Islet precursor cell (in vitro differentiated cells): ENCODE data around the gene U2AF1L4.
A peak's percentile ranks its signal among the peaks of the same experiment; 100 is the strongest.
"Not testable (repeated sequence)": the region's sequence is repeated elsewhere in the genome, so short reads cannot be mapped to it uniquely, and the experiment has no call there.

Source experiments
- DNase-seq: peaks from one replicate; pipeline ENCODE4 v3.0.0-alpha.2; 2018

The U2AF1L4 gene

DNA sequence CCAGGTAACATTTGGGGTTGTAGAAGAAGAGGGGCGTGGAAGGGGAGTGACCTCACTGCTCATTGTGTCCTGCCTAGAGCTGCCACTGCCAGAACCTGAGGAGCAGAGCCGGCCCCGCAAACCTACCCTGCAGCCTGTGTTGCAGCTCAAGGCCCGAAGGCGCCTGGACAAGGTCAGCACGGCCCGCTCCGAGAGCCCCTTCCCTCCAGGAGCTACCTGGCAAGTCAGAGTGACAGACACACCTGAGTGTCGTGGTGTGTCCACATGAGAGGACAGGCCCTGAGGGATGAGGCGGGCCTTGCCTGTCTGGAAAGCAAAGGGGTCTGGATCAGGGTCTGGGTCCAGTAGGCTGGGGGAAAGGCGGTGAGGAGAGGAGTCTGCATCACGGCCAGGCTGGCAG, 20.7 kb downstream of the U2AF1L4 start:
- no peak for DNase-seq

DNA sequence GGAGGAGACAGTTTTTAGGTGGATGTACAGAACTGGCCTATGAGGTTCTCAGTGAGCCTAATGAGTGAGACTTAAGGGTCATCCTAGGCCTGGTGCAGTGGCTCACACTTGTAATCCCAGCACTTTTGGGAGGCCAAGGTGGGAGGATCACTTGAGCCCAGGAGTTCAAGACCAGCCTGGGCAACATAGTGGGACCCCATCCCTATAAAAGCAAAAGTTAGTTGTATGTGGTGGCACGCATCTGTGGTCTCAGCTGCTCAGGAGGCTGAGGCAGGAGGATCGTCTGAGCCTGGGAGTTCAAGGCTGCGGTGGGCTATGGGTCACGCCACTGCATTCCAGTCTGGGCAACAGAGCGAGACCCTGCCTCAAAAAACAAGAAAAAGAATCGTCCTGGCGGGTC, 21.1 kb downstream of the U2AF1L4 start:
- not testable (repeated sequence) for DNase-seq

DNA sequence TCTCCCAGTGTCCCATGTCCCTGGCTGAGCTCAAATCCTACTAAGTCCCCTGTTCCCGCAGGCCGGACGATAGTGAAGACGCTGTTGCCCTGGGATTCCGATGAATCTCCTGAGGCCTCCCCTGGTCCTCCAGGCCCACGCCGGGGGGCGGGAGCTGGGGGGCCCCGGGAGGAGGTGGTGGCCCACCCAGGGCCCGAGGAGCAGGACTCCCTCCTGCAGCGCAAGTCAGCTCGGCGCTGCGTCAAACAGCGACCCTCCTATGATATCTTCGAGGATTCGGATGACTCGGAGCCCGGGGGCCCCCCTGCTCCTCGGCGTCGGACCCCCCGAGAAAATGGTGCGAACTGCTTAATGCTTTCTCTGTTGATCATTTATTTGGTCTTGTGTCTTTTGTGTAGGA, 21.5 kb downstream of the U2AF1L4 start:
- no peak for DNase-seq

DNA sequence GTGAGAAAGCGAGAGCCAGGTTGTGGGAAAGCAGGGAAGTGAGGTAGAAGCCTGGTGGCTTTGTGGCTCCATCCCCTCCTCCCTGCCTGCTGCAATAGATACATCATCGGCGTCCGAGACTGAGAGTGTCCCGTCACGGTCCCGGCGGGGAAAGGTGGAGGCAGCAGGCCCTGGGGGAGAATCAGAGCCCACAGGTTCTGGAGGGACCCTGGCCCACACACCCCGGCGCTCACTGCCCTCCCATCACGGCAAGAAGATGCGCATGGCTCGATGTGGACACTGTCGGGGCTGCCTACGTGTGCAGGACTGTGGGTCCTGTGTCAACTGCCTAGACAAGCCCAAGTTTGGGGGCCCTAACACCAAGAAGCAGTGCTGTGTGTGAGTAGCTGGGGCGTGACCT, 22.3 kb downstream of the U2AF1L4 start:
- no peak for DNase-seq

DNA sequence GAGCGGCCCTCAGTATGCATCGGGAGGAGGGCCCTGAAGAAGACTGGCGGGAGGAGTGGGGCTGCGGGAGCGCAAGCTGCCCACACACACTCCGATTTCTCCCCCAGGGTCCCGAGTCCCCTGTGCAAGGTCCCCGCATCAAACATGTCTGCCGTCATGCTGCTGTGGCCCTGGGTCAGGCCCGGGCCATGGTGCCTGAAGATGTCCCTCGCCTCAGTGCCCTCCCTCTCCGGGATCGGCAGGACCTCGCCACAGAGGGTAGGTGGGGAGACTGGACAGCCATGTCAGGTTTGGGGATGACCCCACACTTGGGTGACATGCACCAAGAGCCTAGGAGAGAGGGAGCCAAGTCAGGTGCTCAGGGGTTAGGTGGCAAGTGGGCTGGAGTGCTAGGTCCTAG, 22.8 kb downstream of the U2AF1L4 start:
- no peak for DNase-seq

DNA sequence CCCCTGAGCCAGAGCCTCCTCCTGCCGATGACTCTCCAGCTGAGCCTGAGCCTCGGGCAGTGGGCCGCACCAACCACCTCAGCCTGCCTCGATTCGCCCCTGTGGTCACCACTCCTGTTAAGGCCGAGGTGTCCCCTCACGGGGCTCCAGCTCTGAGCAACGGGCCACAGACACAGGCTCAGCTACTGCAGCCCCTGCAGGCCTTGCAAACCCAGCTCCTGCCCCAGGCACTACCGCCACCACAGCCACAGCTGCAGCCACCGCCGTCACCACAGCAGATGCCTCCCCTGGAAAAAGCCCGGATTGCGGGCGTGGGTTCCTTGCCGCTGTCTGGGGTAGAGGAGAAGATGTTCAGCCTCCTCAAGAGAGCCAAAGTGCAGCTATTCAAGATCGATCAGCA, 23.8 kb downstream of the U2AF1L4 start:
- DNase-seq: no peak

DNA sequence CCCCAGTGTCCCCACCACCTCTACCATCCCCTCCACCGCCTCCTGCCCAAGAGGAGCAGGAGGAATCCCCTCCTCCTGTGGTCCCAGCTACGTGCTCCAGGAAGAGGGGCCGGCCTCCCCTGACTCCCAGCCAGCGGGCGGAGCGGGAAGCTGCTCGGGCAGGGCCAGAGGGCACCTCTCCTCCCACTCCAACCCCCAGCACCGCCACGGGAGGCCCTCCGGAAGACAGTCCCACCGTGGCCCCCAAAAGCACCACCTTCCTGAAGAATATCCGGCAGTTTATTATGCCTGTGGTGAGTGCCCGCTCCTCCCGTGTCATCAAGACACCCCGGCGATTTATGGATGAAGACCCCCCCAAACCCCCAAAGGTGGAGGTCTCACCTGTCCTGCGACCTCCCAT, 24.6 kb downstream of the U2AF1L4 start:
- DNase-seq: no peak

DNA sequence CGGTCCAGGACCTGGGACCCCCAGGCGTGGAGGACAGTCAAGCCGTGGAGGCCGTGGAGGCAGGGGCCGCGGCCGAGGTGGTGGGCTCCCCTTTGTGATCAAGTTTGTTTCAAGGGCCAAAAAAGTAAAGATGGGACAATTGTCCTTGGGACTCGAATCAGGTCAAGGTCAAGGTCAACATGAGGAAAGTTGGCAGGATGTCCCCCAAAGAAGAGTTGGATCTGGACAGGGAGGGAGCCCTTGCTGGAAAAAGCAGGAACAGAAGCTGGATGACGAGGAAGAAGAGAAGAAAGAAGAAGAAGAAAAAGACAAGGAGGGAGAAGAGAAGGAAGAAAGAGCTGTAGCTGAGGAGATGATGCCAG, 25.1 kb downstream of the U2AF1L4 start:
- no peak for DNase-seq

DNA sequence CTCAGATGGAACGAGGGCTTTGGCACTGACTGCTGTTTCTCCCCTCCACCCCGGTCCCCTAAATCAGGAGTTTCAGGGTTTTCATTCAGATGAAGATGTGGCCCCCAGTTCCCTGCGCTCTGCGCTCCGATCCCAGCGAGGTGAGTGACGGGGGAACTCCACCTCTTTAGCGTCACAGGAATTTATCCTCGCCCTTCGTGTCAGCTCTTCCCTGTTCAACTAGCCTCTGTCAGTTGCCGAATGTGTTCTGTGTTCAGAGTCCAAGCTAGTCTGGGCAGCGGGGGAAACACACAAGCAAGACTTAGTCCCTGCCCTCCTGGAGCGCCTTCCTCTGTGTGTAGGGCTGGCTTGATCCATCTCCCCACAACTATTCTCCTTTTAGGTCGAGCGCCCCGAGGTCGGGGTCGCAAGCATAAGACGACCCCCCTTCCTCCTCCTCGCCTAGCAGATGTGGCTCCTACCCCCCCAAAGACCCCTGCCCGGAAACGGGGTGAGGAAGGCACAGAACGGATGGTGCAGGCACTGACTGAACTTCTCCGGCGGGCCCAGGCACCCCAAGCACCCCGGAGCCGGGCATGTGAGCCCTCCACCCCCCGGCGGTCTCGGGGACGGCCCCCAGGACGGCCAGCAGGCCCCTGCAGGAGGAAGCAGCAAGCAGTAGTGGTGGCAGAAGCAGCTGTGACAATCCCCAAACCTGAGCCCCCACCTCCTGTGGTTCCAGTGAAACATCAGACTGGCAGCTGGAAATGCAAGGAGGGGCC, 25.6 kb downstream of the U2AF1L4 start:
- DNase-seq: no peak

DNA sequence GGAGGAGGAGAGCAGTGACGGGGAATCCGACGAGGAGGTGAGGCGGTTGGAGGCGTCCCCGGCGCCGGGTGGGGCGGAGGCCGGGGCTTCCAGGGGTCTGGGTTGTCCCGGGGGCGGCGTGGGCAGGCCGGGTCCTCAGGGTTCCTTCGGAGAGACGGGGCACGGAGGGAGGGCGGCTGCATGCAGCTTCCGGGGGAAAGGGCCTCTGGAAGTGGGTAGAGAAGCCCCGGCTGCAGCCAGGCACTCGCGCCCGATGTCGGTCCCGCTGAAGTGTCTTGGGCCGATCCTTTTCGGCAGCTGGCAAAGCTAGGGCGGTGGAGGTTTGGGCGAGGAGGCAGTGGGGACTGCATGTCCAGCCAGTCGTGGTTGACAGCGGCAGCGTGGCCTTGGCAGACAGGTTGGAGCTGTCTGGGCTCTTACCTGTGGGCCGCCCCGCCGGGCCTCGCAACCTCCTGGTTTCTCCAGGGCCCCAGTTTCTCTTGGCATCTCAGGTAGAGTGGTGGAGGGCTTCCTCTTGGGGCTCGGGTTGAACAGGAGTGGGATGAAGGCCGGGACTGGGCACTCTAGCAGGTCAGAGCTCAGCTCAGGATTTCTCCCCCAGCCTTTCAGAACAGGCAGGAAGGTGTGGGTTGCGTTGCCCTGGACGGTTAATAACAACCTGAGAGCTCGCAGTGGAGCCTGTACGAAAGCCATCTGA, 26.7 kb downstream of the U2AF1L4 start:
- peak; percentile 65 for DNase-seq

DNA sequence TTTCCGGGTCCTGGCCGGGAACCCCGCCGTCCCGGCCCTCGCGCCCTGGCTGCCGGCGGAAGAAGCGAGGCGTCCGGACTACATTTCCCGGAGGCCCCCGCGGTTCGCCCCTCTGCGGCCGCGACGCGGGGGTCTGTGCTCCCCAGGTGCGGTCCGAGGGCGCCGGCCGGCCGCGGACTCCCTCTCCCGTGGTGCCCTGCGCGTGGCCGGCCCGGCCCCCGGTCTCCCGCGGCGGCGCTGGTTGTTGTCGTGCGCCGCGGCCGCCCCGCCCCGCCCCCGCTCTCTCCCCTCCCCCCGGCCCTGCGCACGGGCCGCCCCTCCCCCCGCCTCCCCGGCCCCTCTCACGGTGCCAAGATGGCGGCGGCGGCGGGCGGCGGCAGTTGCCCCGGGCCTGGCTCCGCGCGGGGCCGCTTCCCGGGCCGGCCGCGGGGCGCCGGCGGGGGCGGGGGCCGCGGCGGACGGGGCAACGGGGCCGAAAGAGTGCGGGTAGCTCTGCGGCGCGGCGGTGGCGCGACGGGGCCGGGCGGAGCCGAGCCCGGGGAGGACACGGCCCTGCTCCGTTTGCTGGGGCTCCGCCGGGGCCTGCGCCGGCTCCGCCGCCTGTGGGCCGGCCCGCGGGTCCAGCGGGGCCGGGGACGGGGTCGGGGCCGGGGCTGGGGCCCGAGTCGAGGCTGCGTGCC, 27.4 kb downstream of the U2AF1L4 start, which contains the start of gene KMT2B:
Gene KMT2B, plus strand, starts transcription at position 339 of the 680 bp plus-strand sequence. Its CDS starts 16 bp downstream, at position 355.
- no peak for DNase-seq

DNA sequence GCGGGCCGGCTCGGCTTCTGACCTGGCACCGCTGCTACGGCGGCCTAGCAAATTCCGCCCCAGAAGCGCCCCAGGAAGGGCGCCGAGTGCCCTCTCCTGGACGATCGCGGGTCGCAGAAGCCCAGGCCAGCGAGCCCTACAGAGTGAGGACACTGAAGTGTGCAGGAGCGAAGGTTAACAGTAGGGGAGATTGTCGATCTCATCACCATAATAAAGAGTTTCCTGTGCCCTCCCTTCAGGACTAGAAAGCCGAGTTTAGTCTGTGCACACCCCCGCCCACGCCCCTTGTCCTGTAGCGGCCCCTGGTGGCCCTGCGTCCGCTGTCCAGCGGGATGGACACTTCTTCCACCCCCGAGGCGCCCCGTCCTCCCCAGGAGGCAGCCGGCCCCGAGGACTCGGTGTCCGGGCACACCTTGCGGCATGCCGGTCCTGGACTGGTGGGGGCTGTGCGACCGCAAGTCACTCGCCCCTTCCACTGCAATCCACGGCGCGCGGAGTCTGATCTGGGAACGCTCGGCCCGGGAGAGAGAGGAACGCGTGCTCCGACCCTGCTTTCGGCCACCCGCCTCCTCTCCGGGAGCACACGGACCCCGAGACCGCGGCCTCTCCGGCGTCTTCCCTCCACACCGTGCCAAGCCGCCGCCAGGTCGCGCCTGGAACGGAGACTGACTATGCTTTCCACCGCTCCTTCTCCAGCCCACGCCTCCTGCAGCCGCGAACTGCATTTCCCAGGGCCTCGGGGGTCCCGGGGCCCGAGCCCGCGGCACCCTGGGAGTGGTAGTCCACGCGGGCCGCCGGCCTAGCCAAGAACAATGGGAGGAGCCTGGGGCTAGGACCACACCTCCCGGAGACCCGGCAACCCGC, 28.2 kb downstream of the U2AF1L4 start:
- peak; percentile 98 for DNase-seq

DNA sequence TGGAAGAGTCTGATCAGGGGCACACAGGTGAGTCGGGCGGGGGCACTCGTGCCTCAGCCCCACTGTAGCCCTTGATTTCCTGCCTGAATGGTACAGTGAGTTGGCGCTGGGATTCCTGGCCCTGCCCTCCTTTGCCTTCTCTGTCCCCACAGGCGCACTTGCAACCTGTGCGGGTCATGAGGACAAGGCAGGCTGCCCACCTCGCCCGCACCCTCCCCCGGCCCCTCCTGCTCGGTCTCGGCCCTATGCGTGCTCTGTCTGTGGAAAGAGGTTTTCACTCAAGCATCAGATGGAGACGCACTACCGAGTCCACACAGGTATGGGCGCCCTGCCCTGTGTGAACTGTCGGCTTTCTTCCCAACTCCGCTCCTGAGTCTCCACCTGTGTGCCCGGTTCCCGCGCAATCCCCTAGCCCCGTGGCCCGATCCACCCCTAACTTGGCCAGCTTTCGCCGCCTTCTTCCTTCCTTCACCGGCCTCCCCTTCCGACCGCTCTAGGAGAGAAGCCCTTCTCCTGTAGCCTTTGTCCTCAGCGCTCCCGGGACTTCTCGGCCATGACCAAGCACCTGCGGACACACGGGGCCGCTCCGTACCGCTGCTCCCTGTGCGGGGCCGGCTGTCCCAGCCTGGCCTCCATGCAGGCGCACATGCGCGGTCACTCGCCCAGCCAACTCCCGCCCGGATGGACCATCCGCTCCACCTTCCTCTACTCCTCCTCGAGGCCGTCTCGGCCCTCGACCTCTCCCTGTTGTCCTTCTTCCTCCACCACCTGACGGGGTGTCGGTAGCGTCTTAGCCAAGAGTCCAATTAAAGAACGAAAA, 29.0 kb downstream of the U2AF1L4 start:
- no peak for DNase-seq

DNA sequence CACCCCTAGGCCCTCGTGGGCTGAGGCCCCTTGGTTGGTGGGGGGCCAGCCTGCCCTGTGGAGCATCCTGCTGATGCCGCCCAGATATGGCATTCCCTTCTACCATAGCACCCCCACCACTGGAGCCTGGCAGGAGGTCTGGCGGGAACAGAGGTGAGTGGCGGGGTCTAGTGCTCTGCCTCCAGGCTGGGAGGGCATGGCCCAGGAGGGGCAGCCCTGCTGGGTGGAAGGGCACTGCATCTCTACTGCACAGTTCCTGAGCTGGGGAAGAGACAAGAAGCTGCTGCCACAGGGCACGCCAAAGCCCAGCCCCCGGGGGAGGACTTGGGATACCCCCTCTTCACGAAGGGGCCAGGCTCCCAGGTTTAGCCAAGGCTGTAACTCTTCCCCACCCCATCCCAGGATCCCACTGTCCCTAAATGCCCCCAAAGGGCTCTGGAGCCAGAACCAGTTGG, 29.8 kb downstream of the U2AF1L4 start:
- DNase-seq: no peak

DNA sequence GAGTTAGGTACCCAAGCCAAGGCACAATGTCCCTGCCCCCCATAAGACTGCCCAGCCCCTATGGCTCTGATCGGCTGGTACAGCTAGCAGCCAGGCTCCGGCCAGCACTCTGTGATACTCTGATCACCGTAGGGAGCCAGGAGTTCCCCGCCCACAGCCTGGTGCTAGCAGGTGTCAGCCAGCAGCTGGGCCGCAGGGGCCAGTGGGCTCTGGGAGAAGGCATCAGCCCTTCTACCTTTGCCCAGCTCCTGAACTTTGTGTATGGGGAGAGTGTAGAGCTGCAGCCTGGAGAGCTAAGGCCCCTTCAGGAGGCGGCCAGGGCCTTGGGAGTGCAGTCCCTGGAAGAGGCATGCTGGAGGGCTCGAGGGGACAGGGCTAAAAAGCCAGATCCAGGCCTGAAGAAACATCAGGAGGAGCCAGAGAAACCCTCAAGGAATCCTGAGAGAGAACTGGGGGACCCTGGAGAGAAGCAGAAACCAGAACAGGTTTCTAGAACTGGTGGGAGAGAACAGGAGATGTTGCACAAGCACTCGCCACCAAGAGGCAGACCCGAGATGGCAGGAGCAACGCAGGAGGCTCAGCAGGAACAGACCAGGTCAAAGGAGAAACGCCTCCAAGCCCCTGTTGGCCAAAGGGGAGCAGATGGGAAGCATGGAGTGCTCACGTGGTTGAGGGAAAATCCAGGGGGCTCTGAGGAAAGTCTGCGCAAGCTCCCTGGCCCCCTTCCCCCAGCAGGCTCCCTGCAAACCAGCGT, 30.4 kb downstream of the U2AF1L4 start:
- DNase-seq: no peak

DNA sequence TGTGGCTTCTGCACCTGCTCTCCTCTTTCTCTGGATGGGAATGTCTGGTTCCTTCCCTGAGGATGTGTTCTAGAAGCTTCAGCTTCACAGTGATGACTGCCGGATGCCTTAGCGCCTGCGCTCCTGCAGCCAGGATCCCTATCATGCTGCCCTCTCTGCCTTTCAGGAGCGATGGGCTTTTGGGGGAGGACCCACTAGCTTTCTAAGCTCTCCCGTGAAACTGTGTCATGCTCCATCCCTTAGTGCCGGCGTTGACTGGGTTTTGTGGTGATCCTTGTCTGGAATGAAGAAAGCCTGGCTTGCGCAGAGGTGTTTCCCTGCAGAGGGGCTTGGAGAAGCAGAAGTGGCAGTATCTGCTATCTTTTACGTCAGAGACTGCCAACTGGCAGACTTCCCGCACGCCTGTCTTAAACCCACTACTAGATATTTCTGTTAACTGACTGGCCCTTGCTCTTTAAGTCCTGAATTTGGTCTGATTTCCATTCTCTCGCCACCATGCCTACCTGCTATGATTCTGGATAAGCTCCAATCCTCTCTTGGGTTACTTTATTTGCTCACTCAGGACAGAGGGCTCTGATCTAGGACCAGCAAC, 31.2 kb downstream of the U2AF1L4 start:
- no peak for DNase-seq

DNA sequence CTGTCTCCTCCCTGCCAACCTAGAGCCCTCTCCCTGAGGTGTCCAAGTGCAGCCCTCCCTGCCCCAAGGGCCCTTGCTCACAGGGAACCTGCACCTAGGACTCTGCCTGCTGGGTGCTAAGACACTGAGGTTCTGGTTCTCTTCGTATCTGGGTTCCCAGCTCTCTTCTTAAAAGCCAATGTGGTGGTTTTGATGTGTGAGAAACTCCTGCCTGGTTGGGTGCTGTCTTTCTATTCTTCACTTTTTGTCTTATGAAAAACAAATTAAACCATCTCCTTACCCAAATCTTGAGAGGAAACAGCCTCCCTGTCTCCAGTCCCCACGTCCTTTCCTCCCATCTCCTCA, 31.7 kb downstream of the U2AF1L4 start:
- no peak for DNase-seq

DNA sequence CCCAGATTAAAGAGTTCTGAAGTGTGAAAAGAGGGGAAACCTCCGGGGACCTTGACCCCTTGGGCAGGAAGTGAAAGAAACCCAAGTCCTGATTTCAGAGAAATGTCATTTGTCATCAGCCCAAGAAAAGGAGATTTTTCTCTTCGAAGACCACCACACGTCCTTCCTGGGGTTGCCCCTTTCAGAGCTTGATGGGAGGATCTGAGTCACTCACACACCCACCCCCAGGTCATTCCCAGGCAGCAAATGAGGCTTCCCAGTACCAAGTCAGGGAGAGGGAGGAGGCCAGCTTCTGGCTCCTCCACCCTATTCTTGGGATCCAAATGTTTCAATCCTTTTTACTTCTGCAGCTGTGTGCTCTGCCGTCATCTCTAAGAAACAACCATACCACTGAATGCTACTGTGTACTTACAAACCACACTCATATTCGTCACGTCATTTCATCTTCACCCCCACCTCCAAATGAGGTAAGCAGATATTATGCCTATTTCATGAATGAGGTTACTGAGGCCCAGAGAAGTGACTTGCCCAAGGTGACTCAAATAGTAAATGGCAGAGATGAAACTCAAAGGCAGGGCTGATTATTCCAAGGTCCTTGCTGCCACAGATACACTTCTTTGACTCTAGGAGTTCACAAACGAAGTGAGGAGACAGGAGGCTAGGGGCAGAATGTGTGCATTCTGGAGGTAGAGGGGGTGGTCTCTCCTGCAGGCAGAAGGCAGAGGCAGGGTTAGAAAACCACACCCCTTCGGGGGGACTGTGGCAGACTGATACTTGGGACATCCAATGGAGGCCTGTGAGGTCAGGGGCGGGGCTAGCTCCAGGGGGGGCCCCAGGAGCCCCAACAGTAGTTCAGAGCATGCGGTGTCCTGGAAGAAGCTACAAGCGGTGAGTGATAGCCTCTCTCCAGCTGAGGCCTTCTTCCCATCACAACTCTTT, 32.4 kb downstream of the U2AF1L4 start:
- no peak for DNase-seq
